ENCODE results near the gene RECK.
"Not testable (repeated sequence)": the region's sequence is repeated elsewhere in the genome, so short reads cannot be mapped to it uniquely, and the experiment has no call there.

Gene RECK

GRCh38 chr9:36156116-36156515, 119.4 kb downstream of the RECK start:
- no peaks in the 10 kb centered on the region for H3K27me3 ChIP-seq (ENCODE audit: insufficient read depth, poor library complexity, severe bottlenecking)
- no peak for TF ChIP-seq CTCF (IDR thresholded peaks at IDR 0.05; ENCODE audit: poor library complexity, severe bottlenecking)
- ATAC-seq (ENCODE audit: low read depth) = no peak

GRCh38 chr9:36158122-36158521, 121.4 kb downstream of the RECK start:
- TF ChIP-seq CTCF (IDR thresholded peaks at IDR 0.05; ENCODE audit: poor library complexity, severe bottlenecking) = no peak
- ATAC-seq (ENCODE audit: low read depth) (no peak), DNase-seq (ENCODE audit: low spot score) (no peak)
- Histone ChIP-seq H3K27ac (ENCODE audit: poor library complexity, severe bottlenecking) (no peak overlapping the region), H3K4me1 (ENCODE audit: insufficient read depth, poor library complexity, severe bottlenecking) (peaks cover 12% of the 10 kb centered on the region), H3K27me3 (ENCODE audit: insufficient read depth, poor library complexity, severe bottlenecking) (no peaks in the 10 kb centered on the region), H3K9me3 (ENCODE audit: severe bottlenecking) (peaks cover 2% of the 10 kb centered on the region), H3K36me3 (ENCODE audit: low read depth) (no peaks in the 10 kb centered on the region), H3K4me3 (ENCODE audit: severe bottlenecking) (no peak overlapping the region)

More at GRCh38 chr9:36156116-36156515, 119.4 kb downstream of the RECK start:
- Histone ChIP-seq H3K4me3 (ENCODE audit: severe bottlenecking) (no peak overlapping the region), H3K9me3 (ENCODE audit: severe bottlenecking) (peaks cover 2% of the 10 kb centered on the region), H3K36me3 (ENCODE audit: low read depth) (no peaks in the 10 kb centered on the region), H3K4me1 (ENCODE audit: insufficient read depth, poor library complexity, severe bottlenecking) (peaks cover 16% of the 10 kb centered on the region), H3K27ac (ENCODE audit: poor library complexity, severe bottlenecking) (no peak overlapping the region)
- DNase-seq (ENCODE audit: low spot score) = no peak

GRCh38 chr9:36158917-36159316, 122.2 kb downstream of the RECK start:
- no peaks in the 10 kb centered on the region for H3K36me3 ChIP-seq (ENCODE audit: low read depth)
- DNase-seq (ENCODE audit: low spot score) (no peak), ATAC-seq (ENCODE audit: low read depth) (no peak)
- H3K9me3 ChIP-seq (ENCODE audit: severe bottlenecking) = peaks cover 2% of the 10 kb centered on the region
- peaks cover 20% of the 10 kb centered on the region for H3K4me1 ChIP-seq (ENCODE audit: insufficient read depth, poor library complexity, severe bottlenecking)
- no peak overlapping the region for H3K4me3 ChIP-seq (ENCODE audit: severe bottlenecking)
- H3K27me3 ChIP-seq (ENCODE audit: insufficient read depth, poor library complexity, severe bottlenecking) = no peaks in the 10 kb centered on the region
- TF ChIP-seq CTCF (IDR thresholded peaks at IDR 0.05; ENCODE audit: poor library complexity, severe bottlenecking) = no peak
- no peak overlapping the region for H3K27ac ChIP-seq (ENCODE audit: poor library complexity, severe bottlenecking)

GRCh38 chr9:36159509-36159908, 122.8 kb downstream of the RECK start:
- not testable (repeated sequence) for H3K36me3 ChIP-seq (ENCODE audit: low read depth); ATAC-seq (ENCODE audit: low read depth)

GRCh38 chr9:36160126-36160525, 123.4 kb downstream of the RECK start:
- not testable (repeated sequence) for H3K9me3 ChIP-seq (ENCODE audit: severe bottlenecking); H3K36me3 ChIP-seq (ENCODE audit: low read depth); H3K27ac ChIP-seq (ENCODE audit: poor library complexity, severe bottlenecking); ATAC-seq (ENCODE audit: low read depth); H3K27me3 ChIP-seq (ENCODE audit: insufficient read depth, poor library complexity, severe bottlenecking); DNase-seq (ENCODE audit: low spot score); H3K4me3 ChIP-seq (ENCODE audit: severe bottlenecking)
- H3K4me1 ChIP-seq (ENCODE audit: insufficient read depth, poor library complexity, severe bottlenecking) = peaks cover 14% of the 10 kb centered on the region

More at GRCh38 chr9:36159509-36159908, 122.8 kb downstream of the RECK start:
- not testable (repeated sequence) for H3K9me3 ChIP-seq (ENCODE audit: severe bottlenecking); DNase-seq (ENCODE audit: low spot score); H3K4me3 ChIP-seq (ENCODE audit: severe bottlenecking); H3K27me3 ChIP-seq (ENCODE audit: insufficient read depth, poor library complexity, severe bottlenecking); H3K27ac ChIP-seq (ENCODE audit: poor library complexity, severe bottlenecking)
- H3K4me1 ChIP-seq (ENCODE audit: insufficient read depth, poor library complexity, severe bottlenecking) = peaks cover 17% of the 10 kb centered on the region

- peaks cover 14% of the 10 kb centered on the region for H3K4me1 ChIP-seq (ENCODE audit: insufficient read depth, poor library complexity, severe bottlenecking)
Measured at GRCh38 chr9:36161187-36161586, 124.5 kb downstream of the RECK start.

More at GRCh38 chr9:36161187-36161586, 124.5 kb downstream of the RECK start:
- H3K27me3 ChIP-seq (ENCODE audit: insufficient read depth, poor library complexity, severe bottlenecking) = no peaks in the 10 kb centered on the region
- H3K27ac ChIP-seq (ENCODE audit: poor library complexity, severe bottlenecking) = no peak overlapping the region
- no peaks in the 10 kb centered on the region for H3K36me3 ChIP-seq (ENCODE audit: low read depth)
- no peak overlapping the region for H3K4me3 ChIP-seq (ENCODE audit: severe bottlenecking)
- no peak for TF ChIP-seq CTCF (IDR thresholded peaks at IDR 0.05; ENCODE audit: poor library complexity, severe bottlenecking)
- ATAC-seq (ENCODE audit: low read depth) = no peak
- DNase-seq (ENCODE audit: low spot score) = no peak
- peaks cover 2% of the 10 kb centered on the region for H3K9me3 ChIP-seq (ENCODE audit: severe bottlenecking)
